Loucy (cell line): ENCODE data around the gene CDK9.

Experiments
- H2AFZ ChIP-seq: fragments of 200-600 bp; sonication (generic); 2 replicates; pipeline ENCODE4 v1.6.0; 2016; ENCODE audit warnings: antibody characterized with exemption, mild to moderate bottlenecking, low read length, moderate library complexity
- H3F3A ChIP-seq: fragments of 200-600 bp; 2 replicates; pipeline ENCODE4 v1.6.0; 2016; ENCODE audit warnings: antibody characterized with exemption, low read depth, mild to moderate bottlenecking
- H3K27me3 ChIP-seq: fragments of 200-600 bp; sonication (generic); 2 replicates; pipeline ENCODE4 v1.6.1; 2014; ENCODE audit warnings: low read length, mild to moderate bottlenecking; ENCODE audit not compliant: insufficient read depth, poor library complexity, severe bottlenecking
- H3K36me3 ChIP-seq: fragments of 200-600 bp; sonication (generic); 2 replicates; pipeline ENCODE4 v1.6.1; 2016; ENCODE audit warnings: low read length; ENCODE audit not compliant: insufficient read depth
- H3K4me1 ChIP-seq: fragments of 200-600 bp; sonication (generic); 2 replicates; pipeline ENCODE4 v1.5.1; 2014; ENCODE audit warnings: low read length, mild to moderate bottlenecking; ENCODE audit not compliant: insufficient read depth, poor library complexity, severe bottlenecking
- H3K4me2 ChIP-seq: fragments of 200-600 bp; sonication (generic); 2 replicates; pipeline ENCODE4 v1.6.0; 2014; ENCODE audit warnings: antibody characterized with exemption, low read length, low read depth, mild to moderate bottlenecking; ENCODE audit not compliant: poor library complexity, severe bottlenecking
- H3K4me3 ChIP-seq: fragments of 200-600 bp; sonication (generic); 2 replicates; pipeline ENCODE4 v1.5.1; 2014; ENCODE audit warnings: low read length, mild to moderate bottlenecking, mixed read lengths; ENCODE audit not compliant: poor library complexity, severe bottlenecking
- H3K79me2 ChIP-seq: fragments of 200-600 bp; sonication (generic); 2 replicates; pipeline ENCODE4 v1.6.1; 2014; ENCODE audit warnings: low read length; ENCODE audit not compliant: insufficient read depth
- H3K9ac ChIP-seq: fragments of 200-600 bp; sonication (generic); 2 replicates; pipeline ENCODE4 v1.6.0; 2014; ENCODE audit warnings: mild to moderate bottlenecking, low read depth, low read length, moderate library complexity; ENCODE audit not compliant: poor library complexity, severe bottlenecking
- H3K9me2 ChIP-seq: fragments of 200-600 bp; sonication (generic); replicated peaks from 2 replicates; pipeline ENCODE4 v1.6.1; 2016; ENCODE audit warnings: low read depth, low read length, mixed read lengths
- H3K9me3 ChIP-seq: fragments of 200-600 bp; sonication (generic); 2 replicates; pipeline ENCODE4 v1.6.1; 2014; ENCODE audit warnings: mild to moderate bottlenecking, antibody characterized with exemption, low read length, low read depth; ENCODE audit not compliant: insufficient read depth
- H4K20me1 ChIP-seq: fragments of 200-600 bp; sonication (generic); 2 replicates; pipeline ENCODE4 v1.6.0; 2014; ENCODE audit warnings: antibody characterized with exemption, low read length, mild to moderate bottlenecking; ENCODE audit not compliant: insufficient read depth, poor library complexity, severe bottlenecking
- CTCF ChIP-seq: fragments of 200-600 bp; sonication (generic); conservative IDR thresholded peaks from 2 replicates; pipeline ENCODE4 v1.5.1; 2014; ENCODE audit warnings: mild to moderate bottlenecking, antibody characterized with exemption, low read length
- EZH2phosphoT487 ChIP-seq: fragments of 200-600 bp; IDR thresholded peaks from 2 replicates; pipeline ENCODE4 v1.6.1; 2018; ENCODE audit warnings: antibody characterized with exemption, mild to moderate bottlenecking, moderate library complexity, borderline replicate concordance

Gene CDK9

GRCh38 chr9:127814619-127815511 is 29.0 kb downstream of the CDK9 start:
- Histone ChIP-seq H3K36me3 (peaks cover 43% of the 10 kb centered on the region; the same call in 1 of the 2 replicates), H3K9ac (no peak overlapping the region)

GRCh38 chr9:127815512-127816361 is 29.9 kb downstream of the CDK9 start:
- Histone ChIP-seq H3K9me2 (no peaks in the 10 kb centered on the region), H3K27me3 (no peaks in the 10 kb centered on the region), H3K4me1 (no peaks in the 10 kb centered on the region), H3K9me3 (no peaks in the 10 kb centered on the region), H3K79me2 (0 out of 2 replicates have a peak, but pooled peaks cover 5% of the 10 kb centered on the region), H3K4me2 (no peak overlapping the region), H2AFZ (no peak overlapping the region), H4K20me1 (no peaks in the 10 kb centered on the region), H3K36me3 (peaks cover 35% of the 10 kb centered on the region; the same call in 1 of the 2 replicates), H3K9ac (no peak overlapping the region), H3K4me3 (no peak overlapping the region), H3F3A (no peaks in the 10 kb centered on the region)
- TF ChIP-seq CTCF (no peak), EZH2phosphoT487 (no peak)

More at GRCh38 chr9:127814619-127815511, 29.0 kb downstream of the CDK9 start:
- H3F3A ChIP-seq = no peaks in the 10 kb centered on the region
- no peaks in the 10 kb centered on the region for H3K9me3 ChIP-seq
- TF ChIP-seq CTCF (no peak), EZH2phosphoT487 (no peak)
- H3K4me2 ChIP-seq = no peak overlapping the region
- no peak overlapping the region for H3K4me3 ChIP-seq
- peaks cover 11% of the 10 kb centered on the region; the same call in 1 of the 2 replicates for H3K79me2 ChIP-seq
- no peak overlapping the region for H2AFZ ChIP-seq
- no peaks in the 10 kb centered on the region for H3K4me1 ChIP-seq
- no peaks in the 10 kb centered on the region for H3K27me3 ChIP-seq
- no peaks in the 10 kb centered on the region for H3K9me2 ChIP-seq
- no peaks in the 10 kb centered on the region for H4K20me1 ChIP-seq

- no peak for TF ChIP-seq CTCF
- Histone ChIP-seq H3K4me2 (no peak overlapping the region), H3K9ac (no peak overlapping the region), H3K9me3 (no peaks in the 10 kb centered on the region), H3K36me3 (peaks cover 33% of the 10 kb centered on the region; the same call in 1 of the 2 replicates), H3K4me3 (no peak overlapping the region), H3K4me1 (no peaks in the 10 kb centered on the region), H4K20me1 (no peaks in the 10 kb centered on the region), H3F3A (no peaks in the 10 kb centered on the region), H3K27me3 (no peaks in the 10 kb centered on the region), H2AFZ (no peak overlapping the region), H3K9me2 (no peaks in the 10 kb centered on the region), H3K79me2 (0 out of 2 replicates have a peak, but pooled peaks cover 5% of the 10 kb centered on the region)
Observed at GRCh38 chr9:127816362-127816725, 30.5 kb downstream of the CDK9 start.
